K562 (cell line): ENCODE measurements around the gene SHROOM3.
"Not testable (repeated sequence)": the region's sequence is repeated elsewhere in the genome, so short reads cannot be mapped to it uniquely, and the experiment has no call there.

Source experiments
- CBX3 ChIP-seq, 2 experiments: IDR thresholded peaks; 1 replicate in 1 of 2; 2 replicates in 1 of 2; pipeline ENCODE4 v1.6.1; 2012; ENCODE audit warnings: inconsistent platforms in 2 of 2, low read length in 2 of 2, borderline replicate concordance in 1 of 2, control low read depth in 1 of 2
- EGR1 ChIP-seq: fragments of 450-650 bp; conservative IDR thresholded peaks from 2 replicates; pipeline ENCODE4 v1.6.1; 2017; ENCODE audit warnings: mild to moderate bottlenecking
- POLR2A ChIP-seq: fragments of 450-650 bp; conservative IDR thresholded peaks from 2 replicates; pipeline ENCODE4 v1.6.1; 2016
- RCOR1 ChIP-seq, 2 experiments: IDR thresholded peaks; 2 replicates each; pipeline ENCODE4 v1.6.1; 2012; ENCODE audit warnings: low read depth in 2 of 2, low read length in 2 of 2, borderline replicate concordance in 1 of 2, improper control_type of control experiment in 1 of 2
- RFX5 ChIP-seq: IDR thresholded peaks from 2 replicates; pipeline ENCODE4 v1.6.1; 2011; ENCODE audit warnings: low read depth, mild to moderate bottlenecking, improper control_type of control experiment, low read length
- TOE1 ChIP-seq, 2 experiments: fragments of 450-650 bp in 1 of 2; sonication (generic) in 1 of 2; formaldehyde crosslinking in 1 of 2; IDR thresholded peaks; 2 replicates each; pipeline versions ENCODE4 v1.7.1 to v1.8.0; 2016 to 2022; ENCODE audit warnings: borderline replicate concordance in 2 of 2, mild to moderate bottlenecking in 2 of 2, antibody characterized with exemption in 1 of 2, inconsistent platforms in 1 of 2, low read depth in 1 of 2, missing genetic modification reagents in 1 of 2, moderate library complexity in 1 of 2
- TF ChIP-seq, protein P1 (sequence below): fragments of 450-650 bp; IDR thresholded peaks from 2 replicates; pipeline ENCODE4 v1.6.1; 2016

DNA sequence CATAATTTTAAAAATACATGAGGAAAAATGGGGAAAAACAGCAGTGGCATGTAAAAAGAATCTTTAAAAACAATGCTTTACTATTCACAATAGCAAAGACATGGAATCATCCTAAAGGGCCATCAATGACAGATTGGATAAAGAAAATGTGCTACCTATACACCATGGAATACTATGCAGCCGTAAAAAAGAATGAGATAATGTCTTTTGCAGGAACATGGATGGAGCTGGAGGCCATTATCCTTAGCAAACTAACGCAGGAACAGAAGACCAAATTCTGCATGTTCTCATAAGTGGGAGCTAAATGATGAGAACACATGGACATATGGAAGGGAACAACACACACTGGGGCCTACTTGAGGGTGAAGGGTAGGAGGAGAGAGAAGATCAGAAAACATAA lies 287.1 kb downstream of the SHROOM3 start:
- not testable (repeated sequence) for TF ChIP-seq RCOR1 (IDR thresholded peaks at IDR 0.05; ENCODE audit: borderline replicate concordance in 1 of 2, low read depth in 2 of 2, low read length in 2 of 2); TOE1 (IDR thresholded peaks at IDR 0.05; ENCODE audit: borderline replicate concordance); TOE1 (CRISPR knock-in tag; IDR thresholded peaks at IDR 0.05; ENCODE audit: borderline replicate concordance, low read depth); EGR1; RFX5; POLR2A; CBX3 (IDR thresholded peaks at IDR 0.05; ENCODE audit: borderline replicate concordance in 1 of 2, low read length in 2 of 2)
- TF ChIP-seq, protein P1, sequence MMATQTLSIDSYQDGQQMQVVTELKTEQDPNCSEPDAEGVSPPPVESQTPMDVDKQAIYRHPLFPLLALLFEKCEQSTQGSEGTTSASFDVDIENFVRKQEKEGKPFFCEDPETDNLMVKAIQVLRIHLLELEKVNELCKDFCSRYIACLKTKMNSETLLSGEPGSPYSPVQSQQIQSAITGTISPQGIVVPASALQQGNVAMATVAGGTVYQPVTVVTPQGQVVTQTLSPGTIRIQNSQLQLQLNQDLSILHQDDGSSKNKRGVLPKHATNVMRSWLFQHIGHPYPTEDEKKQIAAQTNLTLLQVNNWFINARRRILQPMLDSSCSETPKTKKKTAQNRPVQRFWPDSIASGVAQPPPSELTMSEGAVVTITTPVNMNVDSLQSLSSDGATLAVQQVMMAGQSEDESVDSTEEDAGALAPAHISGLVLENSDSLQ = not testable (repeated sequence)
